ENCODE data around the gene MYO1A. TPM values are rescaled to one million over a fixed set of nuclear protein-coding genes. Genes with fewer than 3 reads are reported as not detected.
"Not testable (repeated sequence)": the region's sequence is repeated elsewhere in the genome, so short reads cannot be mapped to it uniquely, and the experiment has no call there.

The MYO1A gene
- polyA plus RNA-seq, 3 donors, result 0.14 to 0.25 (median 0.21) TPM

GRCh38 chr12:56995201-56995929 lies 54.6 kb downstream of the MYO1A start:
- no peak for DNase-seq

- no peak for DNase-seq
Observed at GRCh38 chr12:56994231-56994746, 55.6 kb downstream of the MYO1A start.

- no peak for DNase-seq
Observed at GRCh38 chr12:56993346-56993745, 56.6 kb downstream of the MYO1A start.

GRCh38 chr12:56991319-56992246 lies 58.3 kb downstream of the MYO1A start:
- no peak for DNase-seq

- DNase-seq, result no peak
Observed at GRCh38 chr12:56990648-56991318, 59.1 kb downstream of the MYO1A start.

GRCh38 chr12:56989861-56990610 lies 59.9 kb downstream of the MYO1A start:
- no peak for DNase-seq

- DNase-seq, result no peak
Observed at GRCh38 chr12:56988207-56988739, 61.7 kb downstream of the MYO1A start.

GRCh38 chr12:56987551-56988053 lies 62.3 kb downstream of the MYO1A start:
- peak; percentile 71 for DNase-seq

GRCh38 chr12:56987011-56987410 lies 62.9 kb downstream of the MYO1A start:
- DNase-seq, result no peak

- not testable (repeated sequence) for DNase-seq
Observed at GRCh38 chr12:56985714-56986113, 64.2 kb downstream of the MYO1A start.

- no peak for DNase-seq
Observed at GRCh38 chr12:56983386-56983785, 66.5 kb downstream of the MYO1A start.

- not testable (repeated sequence) for DNase-seq
Observed at GRCh38 chr12:56982578-56983236, 67.2 kb downstream of the MYO1A start.

- no peak for DNase-seq
Observed at GRCh38 chr12:56980941-56981530, 68.9 kb downstream of the MYO1A start.

GRCh38 chr12:56980268-56980667 lies 69.7 kb downstream of the MYO1A start:
- no peak for DNase-seq

GRCh38 chr12:56979628-56980027 lies 70.3 kb downstream of the MYO1A start:
- no peak for DNase-seq
